ENCODE measurements around the gene TIGD2. TPM values are rescaled to one million over a fixed set of nuclear protein-coding genes. Genes with fewer than 3 reads are reported as not detected.

TIGD2 gene
- total and polyA plus RNA-seq, 2 experiments from 2014 or later = 2.1 to 6.7 TPM

DNA sequence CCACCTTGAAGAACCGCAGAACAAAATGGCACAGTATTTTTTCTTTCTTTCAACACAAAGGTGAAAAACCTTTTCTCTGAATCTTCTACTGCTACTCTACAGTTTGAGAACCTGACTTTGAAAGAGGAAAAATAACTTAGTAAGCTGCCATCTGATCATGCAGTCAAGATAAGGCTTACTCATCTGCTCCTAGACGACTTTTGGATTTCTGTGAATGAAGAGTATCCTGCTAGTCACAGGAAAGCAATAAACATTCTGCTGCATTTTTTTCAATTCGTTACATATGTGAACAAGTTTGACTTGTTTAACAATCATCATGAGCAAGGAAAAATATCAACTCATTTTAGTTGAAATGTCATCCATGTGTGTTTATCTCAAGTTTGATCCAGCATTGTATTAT, 25.2 kb downstream of the TIGD2 start:
- DNase-seq (ENCODE audit: low spot score) (no peak), ATAC-seq (no peak)
- Mint-ChIP-seq H3K27me3 (ENCODE audit: insufficient read depth, low read depth, poor library complexity) (peaks cover 2% of the 10 kb centered on the region), H3K27ac (no peak overlapping the region), H3K4me1 (peaks cover 17% of the 10 kb centered on the region), H3K9me3 (no peaks in the 10 kb centered on the region), H3K36me3 (ENCODE audit: low read depth) (no peaks in the 10 kb centered on the region), H3K4me3 (no peak overlapping the region)
- Histone ChIP-seq H3K27ac (ENCODE audit: low read depth) (no peak overlapping the region), H3K36me3 (ENCODE audit: insufficient read depth) (no peaks in the 10 kb centered on the region), H3K4me1 (ENCODE audit: insufficient read depth) (no peaks in the 10 kb centered on the region), H3F3A (replicated peaks; ENCODE audit: low read depth) (no peaks in the 10 kb centered on the region), H3K4me3 (no peak overlapping the region), H2AFZ (0 out of 2 replicates have a peak overlapping the region, but pooled peaks have one; percentile 38), H3K4me2 (no peak overlapping the region), H3K9me2 (ENCODE audit: insufficient read depth) (no peaks in the 10 kb centered on the region), H4K20me1 (replicated peaks; ENCODE audit: insufficient read depth) (no peaks in the 10 kb centered on the region), H3K27me3 (ENCODE audit: insufficient read depth) (no peaks in the 10 kb centered on the region), H3K79me2 (replicated peaks; ENCODE audit: insufficient read depth) (no peaks in the 10 kb centered on the region)
- TF ChIP-seq EZH2phosphoT487 (IDR thresholded peaks at IDR 0.05; ENCODE audit: unreplicated experiment) (no peak), NANOG (IDR thresholded peaks at IDR 0.05; ENCODE audit: borderline replicate concordance) (no peak), CREB1 (CRISPR knock-in tag; IDR thresholded peaks at IDR 0.05; ENCODE audit: low read depth) (no peak), ZNF114 (CRISPR knock-in tag; IDR thresholded peaks at IDR 0.05) (no peak), ZNF331 (CRISPR knock-in tag; IDR thresholded peaks at IDR 0.05; ENCODE audit: low read depth) (no peak), STAT1 (IDR thresholded peaks at IDR 0.05; ENCODE audit: unreplicated experiment) (no peak), POLR2AphosphoS5 (IDR thresholded peaks at IDR 0.05; ENCODE audit: low read depth) (no peak), ETS1 (IDR thresholded peaks at IDR 0.05) (no peak), JUNB (IDR thresholded peaks at IDR 0.05; ENCODE audit: unreplicated experiment) (no peak), CTCF (conservative IDR thresholded peaks at IDR 0.05; ENCODE audit: low read depth in 2 of 2) (no peak), EZH2 (IDR thresholded peaks at IDR 0.05; ENCODE audit: low read depth, unreplicated experiment) (no peak)
- TF ChIP-seq, protein P1, sequence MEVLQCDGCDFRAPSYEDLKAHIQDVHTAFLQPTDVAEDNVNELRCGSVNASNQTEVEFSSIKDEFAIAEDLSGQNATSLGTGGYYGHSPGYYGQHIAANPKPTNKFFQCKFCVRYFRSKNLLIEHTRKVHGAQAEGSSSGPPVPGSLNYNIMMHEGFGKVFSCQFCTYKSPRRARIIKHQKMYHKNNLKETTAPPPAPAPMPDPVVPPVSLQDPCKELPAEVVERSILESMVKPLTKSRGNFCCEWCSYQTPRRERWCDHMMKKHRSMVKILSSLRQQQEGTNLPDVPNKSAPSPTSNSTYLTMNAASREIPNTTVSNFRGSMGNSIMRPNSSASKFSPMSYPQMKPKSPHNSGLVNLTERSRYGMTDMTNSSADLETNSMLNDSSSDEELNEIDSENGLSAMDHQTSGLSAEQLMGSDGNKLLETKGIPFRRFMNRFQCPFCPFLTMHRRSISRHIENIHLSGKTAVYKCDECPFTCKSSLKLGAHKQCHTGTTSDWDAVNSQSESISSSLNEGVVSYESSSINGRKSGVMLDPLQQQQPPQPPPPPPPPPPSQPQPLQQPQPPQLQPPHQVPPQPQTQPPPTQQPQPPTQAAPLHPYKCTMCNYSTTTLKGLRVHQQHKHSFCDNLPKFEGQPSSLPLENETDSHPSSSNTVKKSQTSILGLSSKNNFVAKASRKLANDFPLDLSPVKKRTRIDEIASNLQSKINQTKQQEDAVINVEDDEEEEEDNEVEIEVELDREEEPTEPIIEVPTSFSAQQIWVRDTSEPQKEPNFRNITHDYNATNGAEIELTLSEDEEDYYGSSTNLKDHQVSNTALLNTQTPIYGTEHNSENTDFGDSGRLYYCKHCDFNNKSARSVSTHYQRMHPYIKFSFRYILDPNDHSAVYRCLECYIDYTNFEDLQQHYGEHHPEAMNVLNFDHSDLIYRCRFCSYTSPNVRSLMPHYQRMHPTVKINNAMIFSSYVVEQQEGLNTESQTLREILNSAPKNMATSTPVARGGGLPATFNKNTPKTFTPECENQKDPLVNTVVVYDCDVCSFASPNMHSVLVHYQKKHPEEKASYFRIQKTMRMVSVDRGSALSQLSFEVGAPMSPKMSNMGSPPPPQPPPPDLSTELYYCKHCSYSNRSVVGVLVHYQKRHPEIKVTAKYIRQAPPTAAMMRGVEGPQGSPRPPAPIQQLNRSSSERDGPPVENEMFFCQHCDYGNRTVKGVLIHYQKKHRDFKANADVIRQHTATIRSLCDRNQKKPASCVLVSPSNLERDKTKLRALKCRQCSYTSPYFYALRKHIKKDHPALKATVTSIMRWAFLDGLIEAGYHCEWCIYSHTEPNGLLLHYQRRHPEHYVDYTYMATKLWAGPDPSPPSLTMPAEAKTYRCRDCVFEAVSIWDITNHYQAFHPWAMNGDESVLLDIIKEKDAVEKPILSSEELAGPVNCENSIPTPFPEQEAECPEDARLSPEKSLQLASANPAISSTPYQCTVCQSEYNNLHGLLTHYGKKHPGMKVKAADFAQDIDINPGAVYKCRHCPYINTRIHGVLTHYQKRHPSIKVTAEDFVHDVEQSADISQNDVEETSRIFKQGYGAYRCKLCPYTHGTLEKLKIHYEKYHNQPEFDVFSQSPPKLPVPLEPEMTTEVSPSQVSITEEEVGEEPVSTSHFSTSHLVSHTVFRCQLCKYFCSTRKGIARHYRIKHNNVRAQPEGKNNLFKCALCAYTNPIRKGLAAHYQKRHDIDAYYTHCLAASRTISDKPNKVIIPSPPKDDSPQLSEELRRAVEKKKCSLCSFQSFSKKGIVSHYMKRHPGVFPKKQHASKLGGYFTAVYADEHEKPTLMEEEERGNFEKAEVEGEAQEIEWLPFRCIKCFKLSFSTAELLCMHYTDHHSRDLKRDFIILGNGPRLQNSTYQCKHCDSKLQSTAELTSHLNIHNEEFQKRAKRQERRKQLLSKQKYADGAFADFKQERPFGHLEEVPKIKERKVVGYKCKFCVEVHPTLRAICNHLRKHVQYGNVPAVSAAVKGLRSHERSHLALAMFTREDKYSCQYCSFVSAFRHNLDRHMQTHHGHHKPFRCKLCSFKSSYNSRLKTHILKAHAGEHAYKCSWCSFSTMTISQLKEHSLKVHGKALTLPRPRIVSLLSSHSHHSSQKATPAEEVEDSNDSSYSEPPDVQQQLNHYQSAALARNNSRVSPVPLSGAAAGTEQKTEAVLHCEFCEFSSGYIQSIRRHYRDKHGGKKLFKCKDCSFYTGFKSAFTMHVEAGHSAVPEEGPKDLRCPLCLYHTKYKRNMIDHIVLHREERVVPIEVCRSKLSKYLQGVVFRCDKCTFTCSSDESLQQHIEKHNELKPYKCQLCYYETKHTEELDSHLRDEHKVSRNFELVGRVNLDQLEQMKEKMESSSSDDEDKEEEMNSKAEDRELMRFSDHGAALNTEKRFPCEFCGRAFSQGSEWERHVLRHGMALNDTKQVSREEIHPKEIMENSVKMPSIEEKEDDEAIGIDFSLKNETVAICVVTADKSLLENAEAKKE (CRISPR knock-in tag; IDR thresholded peaks at IDR 0.05) = no peak
- TF ChIP-seq, protein P2, sequence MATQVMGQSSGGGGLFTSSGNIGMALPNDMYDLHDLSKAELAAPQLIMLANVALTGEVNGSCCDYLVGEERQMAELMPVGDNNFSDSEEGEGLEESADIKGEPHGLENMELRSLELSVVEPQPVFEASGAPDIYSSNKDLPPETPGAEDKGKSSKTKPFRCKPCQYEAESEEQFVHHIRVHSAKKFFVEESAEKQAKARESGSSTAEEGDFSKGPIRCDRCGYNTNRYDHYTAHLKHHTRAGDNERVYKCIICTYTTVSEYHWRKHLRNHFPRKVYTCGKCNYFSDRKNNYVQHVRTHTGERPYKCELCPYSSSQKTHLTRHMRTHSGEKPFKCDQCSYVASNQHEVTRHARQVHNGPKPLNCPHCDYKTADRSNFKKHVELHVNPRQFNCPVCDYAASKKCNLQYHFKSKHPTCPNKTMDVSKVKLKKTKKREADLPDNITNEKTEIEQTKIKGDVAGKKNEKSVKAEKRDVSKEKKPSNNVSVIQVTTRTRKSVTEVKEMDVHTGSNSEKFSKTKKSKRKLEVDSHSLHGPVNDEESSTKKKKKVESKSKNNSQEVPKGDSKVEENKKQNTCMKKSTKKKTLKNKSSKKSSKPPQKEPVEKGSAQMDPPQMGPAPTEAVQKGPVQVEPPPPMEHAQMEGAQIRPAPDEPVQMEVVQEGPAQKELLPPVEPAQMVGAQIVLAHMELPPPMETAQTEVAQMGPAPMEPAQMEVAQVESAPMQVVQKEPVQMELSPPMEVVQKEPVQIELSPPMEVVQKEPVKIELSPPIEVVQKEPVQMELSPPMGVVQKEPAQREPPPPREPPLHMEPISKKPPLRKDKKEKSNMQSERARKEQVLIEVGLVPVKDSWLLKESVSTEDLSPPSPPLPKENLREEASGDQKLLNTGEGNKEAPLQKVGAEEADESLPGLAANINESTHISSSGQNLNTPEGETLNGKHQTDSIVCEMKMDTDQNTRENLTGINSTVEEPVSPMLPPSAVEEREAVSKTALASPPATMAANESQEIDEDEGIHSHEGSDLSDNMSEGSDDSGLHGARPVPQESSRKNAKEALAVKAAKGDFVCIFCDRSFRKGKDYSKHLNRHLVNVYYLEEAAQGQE (IDR thresholded peaks at IDR 0.05; ENCODE audit: unreplicated experiment) = no peak

Measured in GM23338 (cell line).